Upper lobe of left lung (tissue), 6 donors: ENCODE data around the gene GPR68. TPM values are rescaled to one million over a fixed set of nuclear protein-coding genes. Genes with fewer than 3 reads are reported as not detected.
"Not testable (repeated sequence)": the region's sequence is repeated elsewhere in the genome, so short reads cannot be mapped to it uniquely, and the experiment has no call there.

Experiments
- ATAC-seq, 2 donors: fragments of 200-7000 bp; cut with Tn5 transposase; one replicate each; pipeline ENCODE4 v1.9.1; 2022; ENCODE audit warnings: mild to moderate bottlenecking in 2 of 2, moderate library complexity in 2 of 2; ENCODE audit not compliant: low FRiP score in 2 of 2
- DNase-seq, 2 donors: peaks; one replicate each; pipeline ENCODE4 v3.0.0-alpha.2; 2019 to 2020
- H3K27ac ChIP-seq, 4 donors: fragments of 200-600 bp; sonication (generic); one replicate each; pipeline ENCODE4 v1.5.1; 2016 to 2019
- H3K27me3 ChIP-seq, 4 donors: fragments of 200-600 bp; sonication (generic); one replicate each; pipeline ENCODE4 v1.5.1; 2017 to 2019
- H3K36me3 ChIP-seq, 4 donors: fragments of 200-600 bp; sonication (generic); one replicate each; pipeline ENCODE4 v1.5.1; 2016 to 2019
- H3K4me1 ChIP-seq, 4 donors: fragments of 200-600 bp; sonication (generic); one replicate each; pipeline ENCODE4 v1.5.1; 2018 to 2019
- H3K4me3 ChIP-seq, 4 donors: fragments of 200-600 bp; sonication (generic); one replicate each; pipeline ENCODE4 v1.5.1; 2017 to 2019; ENCODE audit warnings: mild to moderate bottlenecking in 2 of 4, moderate library complexity in 1 of 4
- H3K9me3 ChIP-seq, 4 donors: fragments of 200-600 bp; sonication (generic); one replicate each; pipeline ENCODE4 v1.5.1; 2018 to 2019
- EP300 ChIP-seq, 4 donors: sonication (generic); formaldehyde crosslinking; IDR thresholded peaks; one replicate each; pipeline ENCODE4 v1.5.1; 2017; ENCODE audit warnings: antibody characterized with exemption in 4 of 4, control low read depth in 2 of 4
- POLR2A ChIP-seq, 4 donors: fragments of 450-650 bp; IDR thresholded peaks; one replicate each; pipeline ENCODE4 v1.5.1; 2016 to 2017; ENCODE audit warnings: antibody characterized with exemption in 4 of 4, mild to moderate bottlenecking in 2 of 4
- POLR2AphosphoS5 ChIP-seq, 2 donors: sonication (generic); formaldehyde crosslinking; IDR thresholded peaks; one replicate each; pipeline ENCODE4 v1.5.1; 2017; ENCODE audit warnings: antibody characterized with exemption in 2 of 2
- WGBS, 2 donors: methylation state at CpG; one replicate each; pipeline ENCODE4 v1.1.5; 2017 to 2018; 5-methylcytosine and 5-hydroxymethylcytosine counted together
- total RNA-seq, 6 donors: library from RNA; depleted of rRNA in 4 of 6; stranded (reverse); fragments of >200 nt in 4 of 6; gene quantifications; one replicate each; pipeline versions ENCODE4 v1.1.0 to v1.2.1, GENCODE V29; 2016 to 2021
- TF ChIP-seq, protein P1 (sequence below), 6 experiments: fragments of 450-650 bp in 4 of 6; fragments of 200-600 bp in 2 of 6; sonication (generic) in 2 of 6; IDR thresholded peaks; one replicate each; pipeline ENCODE4 v1.5.1; 2016 to 2019; ENCODE audit warnings: antibody characterized with exemption in 6 of 6
- donor health status: DM: no; HTN: no; CAD: no; lungs with moderate emphysema.
- donor health status: DM: no; HTN: yes; CAD: no; lungs with severe emphysema.

GPR68 gene
- total RNA-seq, 6 donors from 2014 or later, result 1.2 to 8.4 (median 3.3) TPM

DNA sequence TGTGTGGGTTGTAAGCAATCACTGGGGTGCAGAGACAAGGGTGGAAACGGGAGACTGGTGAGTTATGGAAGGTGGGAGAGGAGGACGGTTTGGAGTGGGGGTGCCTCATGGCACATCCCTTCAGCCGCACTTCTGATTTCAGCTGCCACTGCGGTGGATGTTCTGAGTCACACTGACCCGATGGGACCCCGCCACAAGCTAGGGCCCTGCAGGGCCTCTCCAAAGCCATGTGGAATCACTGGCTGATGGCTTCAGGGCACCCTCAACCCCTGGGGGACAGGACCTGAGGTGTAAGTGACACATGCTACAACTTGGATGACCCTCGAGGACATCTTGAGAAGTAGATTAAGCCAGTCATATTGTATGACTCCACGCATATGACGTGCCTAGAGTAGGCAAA, 53.7 kb downstream of the GPR68 start:
- Histone ChIP-seq H3K4me3 (no peak overlapping the region), H3K36me3 (peaks cover 14 to 76% (median 56%) of the 10 kb centered on the region in 4 donors), H3K9me3 (no peaks in the 10 kb centered on the region), H3K4me1 (no peaks in the 10 kb centered on the region), H3K27me3 (no peaks in the 10 kb centered on the region), H3K27ac (no peak overlapping the region)
- WGBS, 2 donors, result 91 to 94% methylated on average over 9 of the region's 9 CpGs
- DNase-seq (no peak), ATAC-seq (no peak)
- no peak for TF ChIP-seq POLR2AphosphoS5 (IDR thresholded peaks at IDR 0.05)
- TF ChIP-seq EP300 (IDR thresholded peaks at IDR 0.05), result no peak
- TF ChIP-seq, protein P1, sequence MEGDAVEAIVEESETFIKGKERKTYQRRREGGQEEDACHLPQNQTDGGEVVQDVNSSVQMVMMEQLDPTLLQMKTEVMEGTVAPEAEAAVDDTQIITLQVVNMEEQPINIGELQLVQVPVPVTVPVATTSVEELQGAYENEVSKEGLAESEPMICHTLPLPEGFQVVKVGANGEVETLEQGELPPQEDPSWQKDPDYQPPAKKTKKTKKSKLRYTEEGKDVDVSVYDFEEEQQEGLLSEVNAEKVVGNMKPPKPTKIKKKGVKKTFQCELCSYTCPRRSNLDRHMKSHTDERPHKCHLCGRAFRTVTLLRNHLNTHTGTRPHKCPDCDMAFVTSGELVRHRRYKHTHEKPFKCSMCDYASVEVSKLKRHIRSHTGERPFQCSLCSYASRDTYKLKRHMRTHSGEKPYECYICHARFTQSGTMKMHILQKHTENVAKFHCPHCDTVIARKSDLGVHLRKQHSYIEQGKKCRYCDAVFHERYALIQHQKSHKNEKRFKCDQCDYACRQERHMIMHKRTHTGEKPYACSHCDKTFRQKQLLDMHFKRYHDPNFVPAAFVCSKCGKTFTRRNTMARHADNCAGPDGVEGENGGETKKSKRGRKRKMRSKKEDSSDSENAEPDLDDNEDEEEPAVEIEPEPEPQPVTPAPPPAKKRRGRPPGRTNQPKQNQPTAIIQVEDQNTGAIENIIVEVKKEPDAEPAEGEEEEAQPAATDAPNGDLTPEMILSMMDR (IDR thresholded peaks at IDR 0.05), result no peak
- no peak for TF ChIP-seq POLR2A (IDR thresholded peaks at IDR 0.05)

DNA sequence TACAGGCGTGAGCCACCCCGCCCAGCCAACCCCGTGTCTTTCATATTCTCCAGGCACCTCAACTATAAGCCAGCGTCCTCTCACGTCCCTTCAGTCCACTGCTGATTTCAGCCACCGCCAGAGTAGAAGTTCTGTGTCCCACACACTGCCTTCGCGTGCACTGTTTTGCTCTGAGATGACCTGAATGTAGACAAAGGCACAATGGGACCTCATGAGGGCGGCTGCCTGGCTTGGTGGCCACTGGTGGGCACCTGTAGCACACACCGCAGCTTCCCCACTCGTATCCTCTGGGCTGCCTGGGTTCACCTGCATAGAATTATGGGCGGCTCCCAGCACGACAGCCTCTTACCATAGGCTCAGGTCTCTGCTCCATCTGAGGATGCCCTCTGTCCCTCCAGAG, 57.2 kb downstream of the GPR68 start:
- 93 to 95% methylated on average over 12 to 13 of the region's 13 CpGs for WGBS, 2 donors
- TF ChIP-seq POLR2A (IDR thresholded peaks at IDR 0.05) (no peak), EP300 (IDR thresholded peaks at IDR 0.05) (no peak), POLR2AphosphoS5 (IDR thresholded peaks at IDR 0.05) (no peak)
- TF ChIP-seq, protein P1 (IDR thresholded peaks at IDR 0.05), result no peak
- H3K27ac ChIP-seq, result no peak overlapping the region
- no peaks in the 10 kb centered on the region for H3K4me1 ChIP-seq
- H3K36me3 ChIP-seq, result peaks cover 18 to 77% (median 73%) of the 10 kb centered on the region in 4 donors
- H3K27me3 ChIP-seq, result no peaks in the 10 kb centered on the region
- H3K9me3 ChIP-seq, result no peaks in the 10 kb centered on the region
- ATAC-seq (no peak), DNase-seq (no peak)
- H3K4me3 ChIP-seq, result no peak overlapping the region

DNA sequence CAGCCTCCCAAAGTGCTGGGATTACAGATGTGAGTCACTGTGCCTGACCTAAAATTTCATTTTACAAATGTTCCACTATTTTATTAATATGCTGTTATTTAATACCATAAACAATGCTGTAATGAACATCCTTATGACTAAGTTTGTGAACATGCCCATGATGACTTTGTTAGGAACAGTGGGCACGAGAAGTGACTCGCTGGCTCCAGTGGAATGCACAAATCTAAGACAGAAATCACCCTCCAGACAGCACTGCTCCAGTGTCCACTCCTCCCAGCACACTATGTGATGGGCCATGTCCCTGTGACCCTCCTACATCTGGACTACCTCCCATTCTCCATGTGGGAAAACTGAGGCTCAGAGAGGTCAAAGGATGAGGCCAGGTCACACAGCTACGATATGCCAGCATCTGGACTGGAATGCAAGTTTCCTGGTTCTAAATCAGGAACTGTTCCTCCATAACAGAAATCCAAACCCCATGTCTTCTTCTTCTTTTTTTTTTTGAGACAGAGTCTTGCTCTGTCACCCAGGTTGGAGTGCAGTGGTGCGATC, 57.9 kb downstream of the GPR68 start:
- Histone ChIP-seq H3K4me1 (no peaks in the 10 kb centered on the region), H3K9me3 (no peaks in the 10 kb centered on the region), H3K4me3 (no peak overlapping the region), H3K36me3 (peaks cover 22 to 83% (median 74%) of the 10 kb centered on the region in 4 donors), H3K27ac (no peak overlapping the region), H3K27me3 (no peaks in the 10 kb centered on the region)
- TF ChIP-seq, protein P1 (IDR thresholded peaks at IDR 0.05), result no peak
- TF ChIP-seq EP300 (IDR thresholded peaks at IDR 0.05) (no peak), POLR2A (IDR thresholded peaks at IDR 0.05) (no peak)
- ATAC-seq, result no peak
- WGBS, 2 donors, result 95 to 96% methylated on average over 4 of the region's 4 CpGs
- DNase-seq, result no peak

DNA sequence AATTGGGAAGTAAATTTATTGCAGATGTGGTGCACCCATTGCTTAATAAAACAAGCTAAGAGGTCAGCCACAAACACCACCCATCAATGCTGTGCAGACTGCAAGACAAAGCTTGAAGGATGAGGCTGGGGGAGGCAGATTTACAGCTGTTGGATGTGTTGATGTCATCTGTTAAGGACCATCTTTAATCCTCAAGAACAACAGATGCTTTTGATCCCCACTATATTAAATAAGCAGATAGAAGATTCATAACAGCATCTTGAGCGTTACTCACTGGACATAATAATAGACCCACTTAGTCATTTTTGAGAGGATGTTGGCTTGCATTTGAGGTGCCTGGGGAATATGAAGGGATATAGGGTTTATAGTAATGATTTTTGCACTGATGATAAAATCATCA, 58.8 kb downstream of the GPR68 start:
- 85 to 96% methylated on average over 1 of the region's 1 CpG for WGBS, 2 donors
- Histone ChIP-seq H3K36me3 (peaks cover 21 to 84% (median 70%) of the 10 kb centered on the region in 4 donors), H3K4me1 (no peaks in the 10 kb centered on the region), H3K27ac (no peak overlapping the region), H3K27me3 (no peaks in the 10 kb centered on the region), H3K4me3 (no peak overlapping the region), H3K9me3 (no peaks in the 10 kb centered on the region)
- ATAC-seq, result no peak
- TF ChIP-seq POLR2A (IDR thresholded peaks at IDR 0.05) (no peak), EP300 (IDR thresholded peaks at IDR 0.05) (no peak), POLR2AphosphoS5 (IDR thresholded peaks at IDR 0.05) (no peak)
- TF ChIP-seq, protein P1 (IDR thresholded peaks at IDR 0.05), result no peak
- no peak for DNase-seq

DNA sequence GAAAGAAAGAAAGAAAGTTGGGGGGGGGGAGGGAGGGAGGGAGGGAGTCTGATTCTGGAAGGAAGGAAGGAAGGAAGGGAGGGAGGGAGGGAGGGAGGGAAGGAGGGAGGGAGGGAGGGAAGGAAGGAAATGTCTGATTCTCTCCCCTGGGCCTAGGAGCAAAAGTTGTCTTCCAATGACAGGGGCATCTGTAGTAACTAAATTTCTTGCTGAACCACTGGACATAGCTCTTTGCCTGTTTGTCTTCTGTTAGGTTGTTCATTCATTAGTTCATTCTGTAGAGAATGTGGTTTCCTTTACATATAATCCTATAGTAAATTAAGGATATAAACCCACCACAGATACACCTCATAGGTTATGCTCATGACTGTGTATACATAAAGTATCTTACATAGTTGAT, 59.9 kb downstream of the GPR68 start:
- Histone ChIP-seq H3K36me3 (peaks cover 19 to 76% (median 63%) of the 10 kb centered on the region in 4 donors), H3K4me1 (no peaks in the 10 kb centered on the region), H3K4me3 (no peak overlapping the region), H3K27me3 (no peaks in the 10 kb centered on the region), H3K27ac (no peak overlapping the region), H3K9me3 (no peaks in the 10 kb centered on the region)
- no peak for DNase-seq
- TF ChIP-seq, protein P1 (IDR thresholded peaks at IDR 0.05), result no peak
- TF ChIP-seq POLR2A (IDR thresholded peaks at IDR 0.05) (no peak), POLR2AphosphoS5 (IDR thresholded peaks at IDR 0.05) (no peak), EP300 (IDR thresholded peaks at IDR 0.05) (no peak)
- ATAC-seq, result no peak

DNA sequence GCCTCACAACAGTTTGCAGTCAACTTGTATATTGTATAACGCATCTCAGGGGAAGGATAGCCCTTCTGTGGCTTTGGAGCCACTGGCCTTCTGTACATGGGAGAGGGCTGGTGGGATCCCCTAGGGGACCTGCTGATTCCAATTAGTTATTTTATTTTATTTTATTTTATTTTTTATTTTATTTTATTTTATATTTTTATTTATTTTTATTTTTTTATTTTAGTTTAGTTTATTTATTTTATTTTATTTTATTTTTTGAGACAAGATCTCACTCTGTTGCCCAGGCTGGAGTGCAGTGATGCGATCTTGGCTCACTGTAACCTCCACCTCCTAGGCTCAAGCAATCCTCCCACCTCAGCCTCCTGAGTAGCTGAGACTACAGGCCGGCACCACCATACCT, 61.8 kb downstream of the GPR68 start:
- H3K27ac ChIP-seq, H3K9me3 ChIP-seq, H3K4me3 ChIP-seq, H3K27me3 ChIP-seq, DNase-seq, H3K4me1 ChIP-seq, ATAC-seq: not testable (repeated sequence)
- peaks cover 19 to 58% (median 45%) of the 10 kb centered on the region in 4 donors for H3K36me3 ChIP-seq
- WGBS, 2 donors, result 89 to 94% methylated on average over 3 of the region's 3 CpGs
